OCI-LY7 (cell line): ENCODE results near the gene ZNF786.
"Not testable (repeated sequence)": the region's sequence is repeated elsewhere in the genome, so short reads cannot be mapped to it uniquely, and the experiment has no call there.

ENCODE experiments used
- EZH2phosphoT487 ChIP-seq: fragments of 200-600 bp; sonication (generic); IDR thresholded peaks from 2 replicates; pipeline ENCODE4 v1.6.1; 2018; ENCODE audit warnings: low read depth, borderline replicate concordance, mild to moderate bottlenecking, mixed run types, antibody characterized with exemption, low read length, moderate library complexity, mixed read lengths
- TF ChIP-seq, protein P1 (sequence below): fragments of 200-600 bp; sonication (generic); conservative IDR thresholded peaks from 2 replicates; pipeline ENCODE4 v1.5.1; 2014; ENCODE audit warnings: mild to moderate bottlenecking, antibody characterized with exemption, low read length, moderate library complexity, mixed read lengths

DNA sequence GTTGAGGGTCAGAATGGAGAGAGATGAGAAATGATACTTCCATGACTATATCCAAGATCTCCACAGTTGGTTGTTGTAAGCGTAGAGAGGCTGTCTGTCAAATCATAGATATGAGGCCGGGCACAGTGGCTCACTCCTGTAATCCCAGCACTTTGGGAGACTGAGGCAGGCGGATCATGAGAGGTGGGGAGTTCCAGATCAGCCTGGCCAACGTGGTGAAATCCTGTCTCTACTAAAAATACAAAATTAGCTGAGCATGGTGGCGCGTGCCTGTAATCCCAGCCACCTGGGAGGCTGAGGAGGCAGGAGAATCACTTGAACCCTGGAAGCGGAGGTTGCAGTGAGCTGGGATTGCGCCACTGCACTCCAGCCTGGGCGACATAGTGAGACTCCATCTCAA lies 60.1 kb downstream of the ZNF786 start:
- TF ChIP-seq, protein P1, sequence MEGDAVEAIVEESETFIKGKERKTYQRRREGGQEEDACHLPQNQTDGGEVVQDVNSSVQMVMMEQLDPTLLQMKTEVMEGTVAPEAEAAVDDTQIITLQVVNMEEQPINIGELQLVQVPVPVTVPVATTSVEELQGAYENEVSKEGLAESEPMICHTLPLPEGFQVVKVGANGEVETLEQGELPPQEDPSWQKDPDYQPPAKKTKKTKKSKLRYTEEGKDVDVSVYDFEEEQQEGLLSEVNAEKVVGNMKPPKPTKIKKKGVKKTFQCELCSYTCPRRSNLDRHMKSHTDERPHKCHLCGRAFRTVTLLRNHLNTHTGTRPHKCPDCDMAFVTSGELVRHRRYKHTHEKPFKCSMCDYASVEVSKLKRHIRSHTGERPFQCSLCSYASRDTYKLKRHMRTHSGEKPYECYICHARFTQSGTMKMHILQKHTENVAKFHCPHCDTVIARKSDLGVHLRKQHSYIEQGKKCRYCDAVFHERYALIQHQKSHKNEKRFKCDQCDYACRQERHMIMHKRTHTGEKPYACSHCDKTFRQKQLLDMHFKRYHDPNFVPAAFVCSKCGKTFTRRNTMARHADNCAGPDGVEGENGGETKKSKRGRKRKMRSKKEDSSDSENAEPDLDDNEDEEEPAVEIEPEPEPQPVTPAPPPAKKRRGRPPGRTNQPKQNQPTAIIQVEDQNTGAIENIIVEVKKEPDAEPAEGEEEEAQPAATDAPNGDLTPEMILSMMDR: not testable (repeated sequence)
- not testable (repeated sequence) for TF ChIP-seq EZH2phosphoT487
